Liver (tissue), 9 donors: ENCODE data around the gene CD300LB. TPM values are rescaled to one million over a fixed set of nuclear protein-coding genes. Genes with fewer than 3 reads are reported as not detected.

Experiments
- DNase-seq: peaks from one replicate; pipeline ENCODE4 v3.0.0-alpha.2; 2017; ENCODE audit warnings: low spot score
- H3K27ac ChIP-seq, 2 donors: one replicate each; pipeline ENCODE4 v1.7.0; 2013; ENCODE audit warnings: inconsistent platforms in 2 of 2, low read length in 2 of 2, control low read depth in 1 of 2, low read depth in 1 of 2, mild to moderate bottlenecking in 1 of 2
- H3K27me3 ChIP-seq, 4 donors: one replicate each; pipeline versions ENCODE4 v1.6.1 to v1.7.0; 2013; ENCODE audit warnings: low read length in 3 of 4, inconsistent platforms in 1 of 4, mild to moderate bottlenecking in 1 of 4, moderate library complexity in 1 of 4; ENCODE audit not compliant: control insufficient read depth in 4 of 4, insufficient read depth in 4 of 4
- H3K36me3 ChIP-seq, 4 donors: one replicate each; pipeline versions ENCODE4 v1.6.1 to v1.7.0; 2013; ENCODE audit warnings: low read length in 3 of 4, mild to moderate bottlenecking in 3 of 4, low read depth in 1 of 4, moderate library complexity in 1 of 4; ENCODE audit not compliant: control insufficient read depth in 4 of 4, insufficient read depth in 3 of 4
- H3K4me1 ChIP-seq, 4 donors: one replicate each; pipeline versions ENCODE4 v1.6.1 to v1.7.0; 2013; ENCODE audit warnings: low read length in 3 of 4, mild to moderate bottlenecking in 3 of 4, moderate library complexity in 1 of 4; ENCODE audit not compliant: control insufficient read depth in 4 of 4, insufficient read depth in 4 of 4
- H3K4me3 ChIP-seq, 3 donors: one replicate each; pipeline versions ENCODE4 v1.6.1 to v1.7.0; 2013; ENCODE audit warnings: low read length in 3 of 3, control low read depth in 1 of 3, low read depth in 1 of 3, mild to moderate bottlenecking in 1 of 3
- H3K9ac ChIP-seq, 2 donors: one replicate each; pipeline ENCODE4 v1.7.0; 2013; ENCODE audit warnings: low read length in 2 of 2, mild to moderate bottlenecking in 2 of 2, moderate library complexity in 2 of 2, control low read depth in 1 of 2, low read depth in 1 of 2
- H3K9me3 ChIP-seq, 4 donors: one replicate each; pipeline versions ENCODE4 v1.6.1 to v1.7.0; 2013; ENCODE audit warnings: low read length in 3 of 4; ENCODE audit not compliant: control insufficient read depth in 4 of 4
- ATF3 ChIP-seq: IDR thresholded peaks from 2 replicates; pipeline ENCODE4 v1.6.1; 2016; ENCODE audit warnings: antibody characterized with exemption
- GABPA ChIP-seq, 2 donors: IDR thresholded peaks in 1 of 2; conservative IDR thresholded peaks in 1 of 2; 2 replicates each; pipeline ENCODE4 v1.6.1; 2016; ENCODE audit warnings: antibody characterized with exemption in 2 of 2, mild to moderate bottlenecking in 1 of 2, moderate library complexity in 1 of 2
- JUND ChIP-seq, 2 donors: IDR thresholded peaks; 2 replicates each; pipeline ENCODE4 v1.6.1; 2016; ENCODE audit warnings: antibody characterized with exemption in 2 of 2
- MAX ChIP-seq: IDR thresholded peaks from 2 replicates; pipeline ENCODE4 v1.6.1; 2016; ENCODE audit warnings: antibody characterized with exemption
- NR2F2 ChIP-seq: IDR thresholded peaks from 2 replicates; pipeline ENCODE4 v1.6.1; 2016; ENCODE audit warnings: antibody characterized with exemption
- SP1 ChIP-seq: IDR thresholded peaks from 2 replicates; pipeline ENCODE4 v1.6.1; 2018; ENCODE audit warnings: antibody characterized with exemption, mild to moderate bottlenecking
- TAF1 ChIP-seq: conservative IDR thresholded peaks from 2 replicates; pipeline ENCODE4 v1.6.1; 2016; ENCODE audit warnings: antibody characterized with exemption, mild to moderate bottlenecking
- ZBTB33 ChIP-seq: IDR thresholded peaks from 2 replicates; pipeline ENCODE4 v1.6.1; 2016; ENCODE audit warnings: antibody characterized with exemption
- WGBS: extraction: QIAGEN DNeasy Blood & Tissue Kit; methylation state at CpG from one replicate; pipeline ENCODE4 v1.1.7; 2013; 5-methylcytosine and 5-hydroxymethylcytosine counted together
- polyA plus RNA-seq, 2 donors: library from polyadenylated mRNA; stranded (reverse) in 1 of 2; unstranded in 1 of 2; fragments of 200-250 nt in 1 of 2; fragments of >200 nt in 1 of 2; fragmentation: Nextera tagmentation in 1 of 2; extraction: Ambion mirVana in 1 of 2; gene quantifications; one replicate each; pipeline versions ENCODE4 v1.2.1 to v1.2.3, GENCODE V29; 2013 to 2015
- total RNA-seq, 2 donors: library from RNA; depleted of rRNA; stranded (reverse); fragments of >200 nt; gene quantifications; one replicate each; pipeline ENCODE4 v1.2.3, GENCODE V29; 2014
- TF ChIP-seq, protein P1 (sequence below): IDR thresholded peaks from 2 replicates; pipeline ENCODE4 v1.6.1; 2016; ENCODE audit warnings: antibody characterized with exemption, mild to moderate bottlenecking
- TF ChIP-seq, protein P2 (sequence below): fragments of 150-350 bp; IDR thresholded peaks from 2 replicates; pipeline ENCODE4 v1.5.1; 2017; ENCODE audit warnings: improper control_type of control experiment, low read depth, low read length; ENCODE audit not compliant: missing input control
- donor health status: healthy.
- donor health status: healthy.
- donor health status: healthy.
- donor health status: healthy.
- donor health status: healthy.

CD300LB gene
- total and polyA plus RNA-seq, 4 donors = 0.08 to 0.33 (median 0.09) TPM; not detected in 1

DNA sequence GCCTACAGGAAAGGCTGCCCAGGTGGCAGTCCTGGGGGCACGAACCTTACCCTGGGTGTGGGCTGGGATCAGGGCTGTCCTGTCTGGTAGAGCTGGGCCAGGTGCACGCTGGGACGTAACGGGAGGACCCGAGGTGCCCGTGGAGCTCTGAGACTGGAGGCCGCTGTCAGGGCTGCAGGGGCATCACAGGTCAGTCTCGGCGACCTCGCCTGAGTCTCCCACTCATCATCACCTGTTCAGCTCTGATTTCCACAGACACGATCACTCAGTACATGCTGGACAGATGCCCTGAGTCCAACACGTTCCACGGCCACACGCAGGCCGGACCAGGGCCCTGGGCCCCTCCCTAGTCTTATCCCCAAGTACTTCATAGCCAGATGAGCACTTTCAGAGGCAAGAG, 19.3 kb upstream of the CD300LB start:
- no peaks in the 10 kb centered on the region for H3K27me3 ChIP-seq
- H3K27ac ChIP-seq = no peak overlapping the region
- H3K36me3 ChIP-seq = no peaks in the 10 kb centered on the region
- H3K4me1 ChIP-seq = no peaks in the 10 kb centered on the region
- TF ChIP-seq, protein P1, sequence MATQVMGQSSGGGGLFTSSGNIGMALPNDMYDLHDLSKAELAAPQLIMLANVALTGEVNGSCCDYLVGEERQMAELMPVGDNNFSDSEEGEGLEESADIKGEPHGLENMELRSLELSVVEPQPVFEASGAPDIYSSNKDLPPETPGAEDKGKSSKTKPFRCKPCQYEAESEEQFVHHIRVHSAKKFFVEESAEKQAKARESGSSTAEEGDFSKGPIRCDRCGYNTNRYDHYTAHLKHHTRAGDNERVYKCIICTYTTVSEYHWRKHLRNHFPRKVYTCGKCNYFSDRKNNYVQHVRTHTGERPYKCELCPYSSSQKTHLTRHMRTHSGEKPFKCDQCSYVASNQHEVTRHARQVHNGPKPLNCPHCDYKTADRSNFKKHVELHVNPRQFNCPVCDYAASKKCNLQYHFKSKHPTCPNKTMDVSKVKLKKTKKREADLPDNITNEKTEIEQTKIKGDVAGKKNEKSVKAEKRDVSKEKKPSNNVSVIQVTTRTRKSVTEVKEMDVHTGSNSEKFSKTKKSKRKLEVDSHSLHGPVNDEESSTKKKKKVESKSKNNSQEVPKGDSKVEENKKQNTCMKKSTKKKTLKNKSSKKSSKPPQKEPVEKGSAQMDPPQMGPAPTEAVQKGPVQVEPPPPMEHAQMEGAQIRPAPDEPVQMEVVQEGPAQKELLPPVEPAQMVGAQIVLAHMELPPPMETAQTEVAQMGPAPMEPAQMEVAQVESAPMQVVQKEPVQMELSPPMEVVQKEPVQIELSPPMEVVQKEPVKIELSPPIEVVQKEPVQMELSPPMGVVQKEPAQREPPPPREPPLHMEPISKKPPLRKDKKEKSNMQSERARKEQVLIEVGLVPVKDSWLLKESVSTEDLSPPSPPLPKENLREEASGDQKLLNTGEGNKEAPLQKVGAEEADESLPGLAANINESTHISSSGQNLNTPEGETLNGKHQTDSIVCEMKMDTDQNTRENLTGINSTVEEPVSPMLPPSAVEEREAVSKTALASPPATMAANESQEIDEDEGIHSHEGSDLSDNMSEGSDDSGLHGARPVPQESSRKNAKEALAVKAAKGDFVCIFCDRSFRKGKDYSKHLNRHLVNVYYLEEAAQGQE = no peak
- no peak for TF ChIP-seq ATF3
- no peak for TF ChIP-seq TAF1
- TF ChIP-seq JUND (IDR thresholded peaks at IDR 0.05) = no peak
- TF ChIP-seq, protein P2, sequence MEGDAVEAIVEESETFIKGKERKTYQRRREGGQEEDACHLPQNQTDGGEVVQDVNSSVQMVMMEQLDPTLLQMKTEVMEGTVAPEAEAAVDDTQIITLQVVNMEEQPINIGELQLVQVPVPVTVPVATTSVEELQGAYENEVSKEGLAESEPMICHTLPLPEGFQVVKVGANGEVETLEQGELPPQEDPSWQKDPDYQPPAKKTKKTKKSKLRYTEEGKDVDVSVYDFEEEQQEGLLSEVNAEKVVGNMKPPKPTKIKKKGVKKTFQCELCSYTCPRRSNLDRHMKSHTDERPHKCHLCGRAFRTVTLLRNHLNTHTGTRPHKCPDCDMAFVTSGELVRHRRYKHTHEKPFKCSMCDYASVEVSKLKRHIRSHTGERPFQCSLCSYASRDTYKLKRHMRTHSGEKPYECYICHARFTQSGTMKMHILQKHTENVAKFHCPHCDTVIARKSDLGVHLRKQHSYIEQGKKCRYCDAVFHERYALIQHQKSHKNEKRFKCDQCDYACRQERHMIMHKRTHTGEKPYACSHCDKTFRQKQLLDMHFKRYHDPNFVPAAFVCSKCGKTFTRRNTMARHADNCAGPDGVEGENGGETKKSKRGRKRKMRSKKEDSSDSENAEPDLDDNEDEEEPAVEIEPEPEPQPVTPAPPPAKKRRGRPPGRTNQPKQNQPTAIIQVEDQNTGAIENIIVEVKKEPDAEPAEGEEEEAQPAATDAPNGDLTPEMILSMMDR = no peak
- no peak for TF ChIP-seq GABPA (IDR thresholded peaks at IDR 0.05 in 1 of 2, conservative IDR thresholded peaks at IDR 0.05 in 1 of 2)
- TF ChIP-seq ZBTB33 = no peak
- TF ChIP-seq NR2F2 = no peak
- no peak for TF ChIP-seq MAX
- TF ChIP-seq SP1 = no peak
- WGBS = 81% methylated on average over 15 of the region's 15 CpGs
- no peak for DNase-seq
- no peak overlapping the region for H3K4me3 ChIP-seq
- H3K9ac ChIP-seq = no peak overlapping the region
- no peaks in the 10 kb centered on the region for H3K9me3 ChIP-seq

DNA sequence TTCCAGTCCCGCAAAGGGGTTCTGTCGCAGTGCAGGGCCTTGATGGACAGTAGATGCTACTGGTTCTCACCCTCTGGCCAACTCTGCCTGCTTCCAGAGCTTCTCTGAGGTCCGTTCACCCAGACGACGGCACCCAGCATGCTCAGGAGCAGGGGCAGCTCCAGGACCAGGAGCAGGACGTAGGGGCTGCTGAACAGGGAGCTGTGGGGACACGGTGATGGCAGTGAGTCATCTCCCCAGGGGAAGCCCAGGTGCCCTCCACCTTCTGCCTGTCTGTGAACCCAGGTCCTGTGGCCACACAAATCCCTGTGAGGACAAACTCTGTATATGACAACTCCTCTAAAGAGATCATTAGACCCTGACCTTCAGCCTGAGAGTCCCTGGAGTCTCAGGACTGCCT, 18.1 kb upstream of the CD300LB start:
- no peak for TF ChIP-seq NR2F2
- TF ChIP-seq SP1 = no peak
- Histone ChIP-seq H3K4me3 (no peak overlapping the region), H3K36me3 (no peaks in the 10 kb centered on the region), H3K4me1 (peaks cover 0 to 4% (median 0%) of the 10 kb centered on the region in 4 donors), H3K27me3 (no peaks in the 10 kb centered on the region), H3K9ac (no peak overlapping the region), H3K9me3 (no peaks in the 10 kb centered on the region), H3K27ac (no peak overlapping the region)
- WGBS = 74% methylated on average over 7 of the region's 7 CpGs
- no peak for DNase-seq
